Skeletal muscle tissue (tissue), 4 donors: Measurements from ENCODE around the gene CMSS1. TPM values are rescaled to one million over a fixed set of nuclear protein-coding genes. Genes with fewer than 3 reads are reported as not detected.

Source experiments
- H3K27ac ChIP-seq: one replicate; pipeline ENCODE4 v1.7.0; 2013; ENCODE audit warnings: mild to moderate bottlenecking, low read depth, low read length, inconsistent platforms
- H3K27me3 ChIP-seq, 3 donors: one replicate each; pipeline ENCODE4 v1.7.0; 2013; ENCODE audit warnings: low read length in 3 of 3; ENCODE audit not compliant: control insufficient read depth in 3 of 3, insufficient read depth in 3 of 3
- H3K36me3 ChIP-seq, 3 donors: one replicate each; pipeline ENCODE4 v1.7.0; 2013; ENCODE audit warnings: low read length in 3 of 3; ENCODE audit not compliant: control insufficient read depth in 3 of 3, insufficient read depth in 3 of 3
- H3K4me1 ChIP-seq, 3 donors: one replicate each; pipeline ENCODE4 v1.7.0; 2013; ENCODE audit warnings: low read length in 3 of 3, mild to moderate bottlenecking in 3 of 3; ENCODE audit not compliant: control insufficient read depth in 3 of 3, insufficient read depth in 3 of 3
- H3K4me3 ChIP-seq, 3 donors: one replicate each; pipeline ENCODE4 v1.7.0; 2013; ENCODE audit warnings: low read length in 3 of 3
- H3K9ac ChIP-seq, 3 donors: one replicate each; pipeline ENCODE4 v1.7.0; 2013; ENCODE audit warnings: low read length in 3 of 3, mild to moderate bottlenecking in 3 of 3, moderate library complexity in 2 of 3, low read depth in 1 of 3
- H3K9me3 ChIP-seq, 3 donors: one replicate each; pipeline ENCODE4 v1.7.0; 2013; ENCODE audit warnings: low read length in 3 of 3; ENCODE audit not compliant: control insufficient read depth in 3 of 3
- total RNA-seq: library from RNA; depleted of rRNA; stranded (reverse); fragments of >200 nt; gene quantifications from one replicate; pipeline ENCODE4 v1.2.3, GENCODE V29; 2014
- donor health status: Osteomylitis.

CMSS1 gene
- total RNA-seq, 1 donor from 2014 or later, result 8.4 TPM

DNA sequence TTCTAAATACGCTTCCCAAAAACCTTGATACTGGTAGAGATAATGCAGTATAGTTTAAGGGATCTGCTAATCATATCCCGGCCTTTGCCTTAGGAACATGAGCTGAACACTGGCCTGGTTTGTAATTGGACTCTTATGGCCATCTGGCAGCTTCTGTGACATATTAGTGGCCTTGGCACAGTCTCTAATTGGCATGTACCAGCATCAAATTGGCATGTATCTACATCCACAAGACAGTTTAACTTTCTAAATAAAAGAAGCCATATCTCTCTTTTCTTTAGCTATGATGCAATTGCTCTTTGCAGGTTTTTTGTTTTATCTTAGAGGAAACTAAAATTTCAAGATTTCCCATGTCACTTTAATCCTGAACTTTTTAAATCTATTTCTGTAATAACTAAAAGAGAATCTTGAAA is 341.3 kb downstream of the CMSS1 start:
- H3K36me3 ChIP-seq, result no peaks in the 10 kb centered on the region
- H3K4me3 ChIP-seq, result peak overlapping the region in 2 of 3 donors; percentile 16 to 39
- H3K27me3 ChIP-seq, result no peaks in the 10 kb centered on the region
- peaks cover 0 to 4% (median 2%) of the 10 kb centered on the region in 3 donors for H3K9me3 ChIP-seq
- H3K27ac ChIP-seq, result peak overlapping the region; percentile 78
- peaks cover 32 to 36% (median 33%) of the 10 kb centered on the region in 3 donors for H3K4me1 ChIP-seq
- peak overlapping the region; percentile 19 to 71 (median 28) for H3K9ac ChIP-seq

DNA sequence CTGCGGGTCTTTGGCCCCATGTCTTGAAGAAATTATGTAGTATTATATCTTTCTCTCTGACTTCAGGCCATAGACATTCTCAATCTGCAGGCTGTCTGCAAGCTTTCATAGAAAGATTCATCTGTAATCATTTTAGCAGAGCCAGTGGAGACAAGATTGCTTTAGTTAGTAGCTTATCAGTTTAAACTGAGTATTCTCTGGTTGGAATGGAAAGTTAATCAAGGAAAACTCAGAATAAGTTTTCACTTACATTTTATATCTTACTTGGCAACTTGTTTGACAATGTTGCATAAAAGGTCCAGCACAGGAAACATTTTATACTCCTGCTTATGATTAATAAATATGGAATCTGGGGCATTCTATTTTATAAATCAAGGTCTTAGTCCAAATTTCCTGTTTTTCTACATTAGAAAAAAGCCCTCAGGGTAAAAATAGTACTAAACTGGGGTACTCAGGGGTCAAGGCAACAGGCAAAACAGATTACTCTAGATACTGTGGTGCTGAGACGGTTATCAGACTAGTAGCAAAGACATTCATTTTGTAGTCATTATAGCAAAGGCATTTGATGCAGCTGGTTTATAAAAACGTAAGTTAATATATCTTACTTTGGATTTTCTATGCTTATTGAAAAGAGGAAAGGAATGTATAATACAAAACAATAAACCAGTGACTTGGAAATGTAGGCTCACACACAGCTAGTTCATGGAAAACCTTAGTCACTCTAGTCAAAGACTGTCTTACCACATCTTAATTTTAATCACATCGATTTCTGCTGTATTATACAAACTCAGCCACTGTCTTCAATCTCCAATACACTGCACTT is 341.9 kb downstream of the CMSS1 start:
- Histone ChIP-seq H3K4me1 (peaks cover 38 to 42% (median 40%) of the 10 kb centered on the region in 3 donors), H3K36me3 (no peaks in the 10 kb centered on the region), H3K4me3 (peak overlapping the region in 2 of 3 donors; percentile 33 to 42), H3K27me3 (no peaks in the 10 kb centered on the region), H3K9me3 (peaks cover 0 to 4% (median 2%) of the 10 kb centered on the region in 3 donors), H3K27ac (peak overlapping the region; percentile 78), H3K9ac (peak overlapping the region; percentile 28 to 67 (median 57))

DNA sequence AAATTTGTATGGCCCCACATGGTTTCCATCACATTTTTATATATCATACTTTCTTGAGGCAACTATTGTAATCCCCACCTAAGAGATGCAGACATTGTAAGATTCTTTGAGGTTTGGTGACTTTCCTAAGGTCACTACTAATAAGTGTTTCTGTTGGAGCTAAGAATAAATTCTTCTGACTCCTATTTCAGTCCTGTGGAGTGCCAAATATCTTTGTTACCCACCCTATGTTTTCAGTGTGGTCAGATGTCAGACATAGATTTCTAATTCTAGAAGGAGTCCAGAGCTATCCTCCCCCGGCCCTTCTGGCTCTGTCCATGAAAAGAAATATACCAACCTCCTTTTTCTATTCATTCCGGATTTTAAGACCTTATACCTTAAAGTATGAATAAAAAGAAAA is 342.9 kb downstream of the CMSS1 start:
- H3K9ac ChIP-seq, result no peak overlapping the region
- peak overlapping the region; percentile 78 for H3K27ac ChIP-seq
- H3K36me3 ChIP-seq, result no peaks in the 10 kb centered on the region
- H3K9me3 ChIP-seq, result no peaks in the 10 kb centered on the region
- peaks cover 42 to 43% (median 43%) of the 10 kb centered on the region in 3 donors for H3K4me1 ChIP-seq
- no peaks in the 10 kb centered on the region for H3K27me3 ChIP-seq
- no peak overlapping the region for H3K4me3 ChIP-seq

DNA sequence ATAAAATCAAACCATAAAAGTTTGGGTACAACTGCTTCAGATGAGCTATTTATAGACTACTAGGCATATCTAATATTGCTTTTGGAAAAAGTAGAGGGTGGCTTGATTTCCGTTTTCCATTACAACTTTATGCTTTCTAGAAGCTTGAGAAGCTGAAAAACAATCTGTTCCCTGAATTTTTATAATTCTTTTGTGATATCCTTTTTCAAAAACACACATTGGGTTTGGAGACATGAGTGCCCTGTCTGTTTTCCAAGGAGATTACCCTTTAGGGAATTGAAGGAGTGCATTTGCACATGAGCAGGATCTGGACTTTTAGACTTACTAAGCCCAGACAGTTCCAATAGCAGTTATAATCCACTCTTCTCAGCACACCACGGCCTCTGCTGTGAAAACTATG is 346.1 kb downstream of the CMSS1 start:
- H3K4me3 ChIP-seq, result no peak overlapping the region
- peak overlapping the region in 1 of 3 donors; percentile 1 for H3K9ac ChIP-seq
- H3K4me1 ChIP-seq, result peaks cover 28 to 34% (median 29%) of the 10 kb centered on the region in 3 donors
- no peaks in the 10 kb centered on the region for H3K36me3 ChIP-seq
- no peaks in the 10 kb centered on the region for H3K27me3 ChIP-seq
- no peaks in the 10 kb centered on the region for H3K9me3 ChIP-seq
- peak overlapping the region; percentile 65 for H3K27ac ChIP-seq

DNA sequence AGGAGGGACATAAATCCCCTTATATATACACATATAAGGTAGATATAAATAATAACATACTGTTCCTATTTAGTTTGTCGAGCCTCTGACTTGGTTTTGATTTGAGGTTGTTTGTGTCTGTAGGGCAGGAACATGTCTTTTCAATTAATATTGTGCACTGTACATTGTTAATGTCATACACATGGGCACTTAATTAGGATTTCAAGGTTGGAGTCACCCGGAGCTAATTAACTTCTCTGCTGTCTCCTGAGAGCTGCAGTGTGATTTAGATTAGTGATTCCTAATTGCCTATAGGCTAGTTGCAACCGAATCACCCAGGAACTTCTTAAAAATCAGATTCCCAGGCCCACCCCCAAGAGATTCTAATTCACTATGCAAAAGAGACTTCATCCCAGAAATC is 347.1 kb downstream of the CMSS1 start:
- no peaks in the 10 kb centered on the region for H3K36me3 ChIP-seq
- no peaks in the 10 kb centered on the region for H3K9me3 ChIP-seq
- H3K27me3 ChIP-seq, result no peaks in the 10 kb centered on the region
- H3K9ac ChIP-seq, result no peak overlapping the region
- H3K4me1 ChIP-seq, result peaks cover 26 to 32% (median 30%) of the 10 kb centered on the region in 3 donors
- no peak overlapping the region for H3K4me3 ChIP-seq
- no peak overlapping the region for H3K27ac ChIP-seq

DNA sequence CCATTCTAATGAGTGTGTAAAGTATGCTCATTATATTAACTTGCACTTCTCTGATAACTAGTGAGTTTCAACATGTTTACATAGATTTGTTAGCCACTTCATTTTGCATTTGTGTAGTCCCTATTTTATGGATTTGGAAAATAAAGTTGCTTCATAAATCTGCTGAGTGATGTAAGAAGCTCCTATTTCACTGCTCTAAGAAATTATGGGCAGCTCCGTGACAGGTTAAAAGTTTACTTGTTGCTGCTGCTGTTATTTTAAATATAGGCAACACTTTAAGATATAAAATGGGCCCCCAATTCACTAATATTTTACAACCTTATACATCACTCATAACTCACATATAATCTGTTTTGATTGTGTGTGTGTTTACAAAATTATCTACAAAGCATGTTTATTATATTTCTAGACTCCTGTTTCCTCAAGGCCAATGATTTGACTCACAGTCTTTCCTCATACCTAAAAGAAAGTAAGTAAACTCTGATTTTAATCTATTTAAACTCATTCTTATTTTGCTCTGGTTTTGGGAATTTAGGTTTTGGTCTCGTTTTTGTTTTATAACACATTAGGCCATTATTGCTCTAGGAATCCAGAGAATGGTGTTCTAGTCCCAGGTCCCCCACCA is 348.4 kb downstream of the CMSS1 start:
- Histone ChIP-seq H3K36me3 (no peaks in the 10 kb centered on the region), H3K9ac (peak overlapping the region in 1 of 3 donors; percentile 2), H3K4me3 (no peak overlapping the region), H3K27me3 (no peaks in the 10 kb centered on the region), H3K9me3 (no peaks in the 10 kb centered on the region), H3K27ac (no peak overlapping the region), H3K4me1 (peaks cover 22 to 26% (median 25%) of the 10 kb centered on the region in 3 donors)

DNA sequence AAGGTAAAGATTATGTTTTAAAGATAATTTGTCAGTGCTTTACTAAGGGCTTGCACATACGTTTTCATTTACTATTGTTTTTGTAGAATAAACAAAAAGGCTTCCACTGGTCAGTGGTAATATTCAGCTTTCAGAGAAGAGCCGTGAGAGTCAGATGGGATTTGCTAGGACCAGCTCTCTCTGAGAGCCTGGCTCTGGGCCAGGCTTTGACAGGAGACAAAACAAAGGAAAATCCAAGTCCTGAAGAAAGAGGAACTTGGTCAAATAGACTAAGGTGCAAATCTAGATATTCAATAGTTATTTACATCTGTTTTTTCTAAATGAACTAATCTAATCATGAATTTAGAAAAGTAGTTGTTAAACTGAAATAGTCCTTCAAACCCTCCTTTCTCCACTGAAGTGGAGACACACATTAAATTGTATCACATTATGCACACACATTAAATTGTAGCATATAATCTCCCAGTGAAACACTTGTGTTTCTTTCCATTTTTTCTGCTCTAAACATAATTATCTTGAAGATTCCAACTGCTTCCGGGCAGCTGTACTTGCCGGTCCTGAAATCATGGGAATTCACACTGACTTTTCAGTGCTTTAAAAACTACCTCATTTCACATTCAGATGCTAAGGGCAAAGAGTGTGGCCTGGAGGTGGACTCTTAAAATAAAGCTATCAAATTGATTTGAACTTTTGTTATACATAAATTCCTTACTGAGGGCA is 351.7 kb downstream of the CMSS1 start:
- peaks cover 16 to 17% (median 16%) of the 10 kb centered on the region in 3 donors for H3K4me1 ChIP-seq

DNA sequence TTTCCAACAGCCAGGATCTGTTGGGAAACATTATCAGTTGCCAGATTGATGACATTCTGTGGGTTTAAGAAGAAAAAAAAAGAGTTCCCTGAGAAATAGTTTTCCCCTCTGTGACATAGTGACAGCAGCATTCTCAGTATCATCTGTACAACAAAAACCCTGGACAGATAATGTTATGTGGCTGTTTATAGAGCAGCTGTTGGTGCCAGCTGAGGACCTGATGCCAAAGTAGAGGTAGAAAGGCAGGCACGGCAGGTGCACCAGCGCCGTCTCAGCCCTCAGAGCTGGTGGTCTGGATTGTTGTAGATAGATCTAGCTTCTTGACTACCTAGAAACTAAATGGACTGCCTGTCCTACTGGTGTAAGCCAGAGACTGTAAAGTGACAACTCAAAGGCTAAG is 352.8 kb downstream of the CMSS1 start:
- Histone ChIP-seq H3K27ac (peak overlapping the region; percentile 52), H3K9me3 (no peaks in the 10 kb centered on the region), H3K9ac (peak overlapping the region; percentile 5 to 54 (median 51)), H3K27me3 (no peaks in the 10 kb centered on the region), H3K4me1 (peaks cover 11 to 14% (median 12%) of the 10 kb centered on the region in 3 donors), H3K4me3 (no peak overlapping the region), H3K36me3 (no peaks in the 10 kb centered on the region)

More for the DNA sequence above, 351.7 kb downstream of the CMSS1 start:
- no peaks in the 10 kb centered on the region for H3K9me3 ChIP-seq
- H3K9ac ChIP-seq, result peak overlapping the region in 1 of 3 donors; percentile 51
- no peak overlapping the region for H3K4me3 ChIP-seq
- no peaks in the 10 kb centered on the region for H3K36me3 ChIP-seq
- H3K27ac ChIP-seq, result peak overlapping the region; percentile 52
- no peaks in the 10 kb centered on the region for H3K27me3 ChIP-seq

DNA sequence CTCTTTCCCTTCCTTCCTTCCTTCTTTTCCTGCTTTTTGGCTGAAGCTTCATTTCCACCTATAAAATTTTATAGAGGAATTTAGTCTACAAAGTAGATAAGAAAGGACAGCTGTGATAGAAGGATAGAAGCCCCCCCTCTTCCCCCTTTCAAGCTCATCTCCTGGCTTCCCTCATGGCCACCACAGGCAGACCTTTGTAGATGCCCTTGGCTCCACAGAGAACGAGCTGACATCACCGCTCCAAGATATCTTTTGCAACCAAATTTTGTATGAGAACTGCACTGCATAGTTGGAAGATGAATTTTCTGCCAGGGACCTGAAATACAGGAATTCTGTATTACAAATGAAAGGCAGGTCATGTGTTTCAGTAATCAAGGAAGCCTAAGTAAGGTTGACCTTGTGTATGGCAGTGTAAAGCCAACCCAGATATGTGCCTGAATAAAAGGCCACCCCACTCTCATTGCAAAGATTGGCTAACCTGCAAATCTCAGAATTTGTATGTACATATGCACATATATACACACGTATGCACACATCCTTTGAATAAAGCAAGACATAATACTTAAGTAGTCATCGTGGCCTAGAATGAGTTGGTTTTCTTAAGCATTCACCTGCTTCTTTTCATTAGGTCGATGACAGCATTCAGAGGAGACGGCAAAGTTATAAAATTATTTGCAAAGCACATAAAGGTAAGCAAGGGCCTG is 353.7 kb downstream of the CMSS1 start:
- peak overlapping the region; percentile 52 for H3K27ac ChIP-seq
- H3K9ac ChIP-seq, result no peak overlapping the region
- no peak overlapping the region for H3K4me3 ChIP-seq
- H3K4me1 ChIP-seq, result peaks cover 11 to 14% (median 12%) of the 10 kb centered on the region in 3 donors
- no peaks in the 10 kb centered on the region for H3K36me3 ChIP-seq
- H3K27me3 ChIP-seq, result no peaks in the 10 kb centered on the region
- H3K9me3 ChIP-seq, result no peaks in the 10 kb centered on the region
